Nephron progenitor cell (in vitro differentiated cells): ENCODE measurements around the gene BHMT.
A peak's percentile ranks its signal among the peaks of the same experiment; 100 is the strongest.

Experiments used
- DNase-seq: peaks from one replicate; pipeline ENCODE4 v3.0.0; 2021
- H3K27ac Mint-ChIP-seq: 2 replicates; pipeline ENCODE4 v1.8.0; 2021; ENCODE audit warnings: mild to moderate bottlenecking, moderate library complexity, mixed read lengths
- H3K27me3 Mint-ChIP-seq: 2 replicates; pipeline ENCODE4 v1.8.0; 2021; ENCODE audit warnings: mild to moderate bottlenecking, low read depth, mixed read lengths; ENCODE audit not compliant: poor library complexity
- H3K36me3 Mint-ChIP-seq: 2 replicates; pipeline ENCODE4 v1.8.0; 2021; ENCODE audit warnings: low read depth, mixed read lengths
- H3K4me1 Mint-ChIP-seq: 2 replicates; pipeline ENCODE4 v1.8.0; 2021; ENCODE audit warnings: mixed read lengths
- H3K4me3 Mint-ChIP-seq: 2 replicates; pipeline ENCODE4 v1.8.0; 2021; ENCODE audit warnings: mild to moderate bottlenecking, moderate library complexity, mixed read lengths
- H3K9me3 Mint-ChIP-seq: 2 replicates; pipeline ENCODE4 v1.8.0; 2021; ENCODE audit warnings: mild to moderate bottlenecking, moderate library complexity, mixed read lengths
- TF ChIP-seq, protein P1 (sequence below): fragments of 200-600 bp; sonication (generic); IDR thresholded peaks from 2 replicates; pipeline ENCODE4 v1.5.0; 2021; ENCODE audit warnings: antibody characterized with exemption

BHMT gene

GRCh38 chr5:79075646-79076426, 35.8 kb upstream of the BHMT start:
- no peak overlapping the region for H3K27ac Mint-ChIP-seq
- DNase-seq, result no peak

DNA sequence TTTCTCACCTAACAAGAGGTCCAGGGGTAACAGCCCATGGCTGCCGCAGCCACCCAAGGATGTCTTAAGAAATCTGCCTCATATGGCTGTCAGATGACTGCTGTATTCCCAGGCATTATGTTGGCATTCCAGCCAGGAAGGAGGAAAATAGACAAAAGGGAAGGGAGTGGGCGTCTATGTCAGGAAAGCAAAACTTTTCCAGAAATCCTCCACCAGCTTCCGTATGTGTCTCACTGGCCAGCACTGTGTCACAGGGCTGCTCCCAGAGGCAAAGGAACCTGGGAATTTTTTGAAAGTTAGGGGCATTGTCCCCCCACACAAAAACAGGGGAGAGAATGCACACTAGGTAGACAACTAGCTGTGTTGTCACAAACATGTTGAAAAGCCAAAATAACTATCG, 34.8 kb upstream of the BHMT start:
- Mint-ChIP-seq H3K4me3 (no peak overlapping the region), H3K36me3 (peaks cover 4% of the 10 kb centered on the region), H3K27me3 (peaks cover 7% of the 10 kb centered on the region), H3K4me1 (peaks cover 15% of the 10 kb centered on the region), H3K27ac (no peak overlapping the region), H3K9me3 (peaks cover 34% of the 10 kb centered on the region)
- DNase-seq, result no peak
- TF ChIP-seq, protein P1, sequence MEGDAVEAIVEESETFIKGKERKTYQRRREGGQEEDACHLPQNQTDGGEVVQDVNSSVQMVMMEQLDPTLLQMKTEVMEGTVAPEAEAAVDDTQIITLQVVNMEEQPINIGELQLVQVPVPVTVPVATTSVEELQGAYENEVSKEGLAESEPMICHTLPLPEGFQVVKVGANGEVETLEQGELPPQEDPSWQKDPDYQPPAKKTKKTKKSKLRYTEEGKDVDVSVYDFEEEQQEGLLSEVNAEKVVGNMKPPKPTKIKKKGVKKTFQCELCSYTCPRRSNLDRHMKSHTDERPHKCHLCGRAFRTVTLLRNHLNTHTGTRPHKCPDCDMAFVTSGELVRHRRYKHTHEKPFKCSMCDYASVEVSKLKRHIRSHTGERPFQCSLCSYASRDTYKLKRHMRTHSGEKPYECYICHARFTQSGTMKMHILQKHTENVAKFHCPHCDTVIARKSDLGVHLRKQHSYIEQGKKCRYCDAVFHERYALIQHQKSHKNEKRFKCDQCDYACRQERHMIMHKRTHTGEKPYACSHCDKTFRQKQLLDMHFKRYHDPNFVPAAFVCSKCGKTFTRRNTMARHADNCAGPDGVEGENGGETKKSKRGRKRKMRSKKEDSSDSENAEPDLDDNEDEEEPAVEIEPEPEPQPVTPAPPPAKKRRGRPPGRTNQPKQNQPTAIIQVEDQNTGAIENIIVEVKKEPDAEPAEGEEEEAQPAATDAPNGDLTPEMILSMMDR, result no peak

More at GRCh38 chr5:79075646-79076426, 35.8 kb upstream of the BHMT start:
- H3K4me1 Mint-ChIP-seq, result peaks cover 15% of the 10 kb centered on the region
- H3K27me3 Mint-ChIP-seq, result peaks cover 11% of the 10 kb centered on the region
- no peak overlapping the region for H3K4me3 Mint-ChIP-seq
- TF ChIP-seq, protein P1, result no peak
- peaks cover 4% of the 10 kb centered on the region for H3K36me3 Mint-ChIP-seq
- peaks cover 34% of the 10 kb centered on the region for H3K9me3 Mint-ChIP-seq

- TF ChIP-seq, protein P1, result no peak
- peaks cover 7% of the 10 kb centered on the region for H3K27me3 Mint-ChIP-seq
- peak overlapping the region; percentile 0 for H3K27ac Mint-ChIP-seq
- peaks cover 30% of the 10 kb centered on the region for H3K9me3 Mint-ChIP-seq
- no peaks in the 10 kb centered on the region for H3K36me3 Mint-ChIP-seq
- DNase-seq, result no peak
- peaks cover 15% of the 10 kb centered on the region for H3K4me1 Mint-ChIP-seq
- no peak overlapping the region for H3K4me3 Mint-ChIP-seq
Measured at GRCh38 chr5:79077680-79078365, 33.8 kb upstream of the BHMT start.

DNA sequence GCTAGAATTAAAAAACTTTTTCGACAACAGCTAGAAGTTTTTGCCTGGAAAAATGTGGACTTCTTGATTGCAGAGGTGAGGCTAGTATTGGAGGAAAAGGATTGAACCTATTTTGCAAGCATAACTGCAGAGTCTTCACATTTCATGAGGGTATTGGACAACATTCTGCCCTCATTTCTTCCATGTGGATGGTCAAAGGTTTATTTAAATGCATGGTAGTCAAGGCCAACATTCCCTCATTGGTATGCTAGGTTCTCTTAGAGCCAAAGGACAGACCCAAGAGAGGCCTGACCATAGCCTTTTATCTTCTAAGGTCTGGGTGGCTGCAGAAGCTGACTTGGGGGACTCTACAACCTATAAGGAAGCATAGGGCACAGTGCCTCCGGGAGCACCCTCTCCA, 30.8 kb upstream of the BHMT start:
- H3K4me1 Mint-ChIP-seq, result peaks cover 15% of the 10 kb centered on the region
- peaks cover 8% of the 10 kb centered on the region for H3K27me3 Mint-ChIP-seq
- H3K36me3 Mint-ChIP-seq, result no peaks in the 10 kb centered on the region
- H3K9me3 Mint-ChIP-seq, result peaks cover 6% of the 10 kb centered on the region
- H3K27ac Mint-ChIP-seq, result no peak overlapping the region
- no peak for DNase-seq
- TF ChIP-seq, protein P1, result no peak
- H3K4me3 Mint-ChIP-seq, result no peak overlapping the region

DNA sequence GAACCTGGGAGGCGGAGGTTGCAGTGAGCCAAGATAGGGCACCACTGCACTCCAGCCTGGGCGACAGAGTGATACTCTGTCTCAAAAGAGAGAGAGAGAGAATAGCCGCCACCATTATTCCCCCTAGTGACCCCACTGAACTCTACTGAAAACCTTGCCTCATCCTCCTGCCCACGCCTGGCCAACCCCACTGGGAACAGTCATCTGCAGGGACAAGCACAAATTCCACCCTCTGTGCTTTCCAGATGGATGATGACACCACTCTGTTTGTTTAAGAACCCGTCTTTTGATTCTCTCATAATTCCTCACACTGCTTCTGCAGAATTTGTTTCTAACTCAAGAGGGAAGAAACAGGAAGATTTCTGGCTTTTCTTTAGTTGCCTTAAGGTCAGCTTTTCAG, 29.8 kb upstream of the BHMT start:
- DNase-seq, result no peak
- Mint-ChIP-seq H3K9me3 (no peaks in the 10 kb centered on the region), H3K4me1 (peaks cover 15% of the 10 kb centered on the region), H3K36me3 (no peaks in the 10 kb centered on the region), H3K27ac (no peak overlapping the region), H3K27me3 (peaks cover 8% of the 10 kb centered on the region), H3K4me3 (no peak overlapping the region)
- TF ChIP-seq, protein P1, result no peak
